ENCODE measurements around the gene SLC37A2. TPM values are rescaled to one million over a fixed set of nuclear protein-coding genes. Genes with fewer than 3 reads are reported as not detected.

The SLC37A2 gene
- total RNA-seq, 1 experiment from 2014 or later, result 10.2 TPM

DNA sequence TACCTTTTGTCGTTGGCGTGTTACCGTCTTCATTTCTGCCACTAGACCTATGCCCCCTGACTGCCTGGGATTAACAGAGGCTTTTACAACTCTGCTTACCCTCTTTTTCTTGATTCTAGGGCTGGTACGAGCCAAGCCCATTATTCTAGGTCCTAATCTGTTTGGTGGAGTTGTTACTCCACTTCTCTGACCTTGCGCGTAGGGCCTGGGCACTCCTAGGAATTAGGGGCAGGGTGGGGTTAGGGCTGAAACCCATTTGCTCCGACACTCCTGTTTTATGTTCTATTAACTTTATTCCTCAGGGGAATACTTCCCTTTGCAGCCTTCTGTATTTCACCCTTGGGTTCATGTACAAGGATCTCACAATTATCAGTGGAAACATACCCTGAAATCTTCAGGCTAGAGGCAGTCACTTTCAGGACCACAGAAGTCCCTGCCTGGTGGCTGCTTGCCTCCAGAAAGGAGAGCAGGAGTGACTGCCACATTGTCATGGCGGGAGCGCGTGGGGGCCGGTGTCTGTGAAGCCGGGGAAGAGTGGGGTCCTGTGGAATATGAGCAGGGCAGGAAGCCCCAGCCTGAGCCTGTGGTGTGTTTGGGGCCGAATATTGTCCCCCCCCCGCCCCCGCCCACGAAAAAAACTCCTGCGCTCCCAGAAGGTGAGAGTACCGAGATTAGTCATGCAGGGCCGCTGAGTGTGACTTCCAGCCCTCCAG lies 731 bp upstream of the SLC37A2 start:
- Histone ChIP-seq H3K4me1 (ENCODE audit: insufficient read depth, low read length) (peaks cover 12% of the 10 kb centered on the region; the same call in 1 of the 2 replicates), H3K9me2 (replicated peaks; ENCODE audit: low read length) (no peaks in the 10 kb centered on the region), H3F3A (ENCODE audit: low read length, unreplicated experiment) (no peaks in the 10 kb centered on the region), H3K27me3 (ENCODE audit: low read length) (no peaks in the 10 kb centered on the region), H3K9me3 (ENCODE audit: low read length) (no peaks in the 10 kb centered on the region), H3K27ac (ENCODE audit: low read length) (peak overlapping the region; percentile 31; the same call in 1 of the 2 replicates), H2AFZ (ENCODE audit: low read length) (peak overlapping the region; percentile 99), H4K20me1 (ENCODE audit: low read length) (no peaks in the 10 kb centered on the region), H3K79me2 (ENCODE audit: low read length) (no peaks in the 10 kb centered on the region), H3K36me3 (ENCODE audit: low read depth, low read length) (no peaks in the 10 kb centered on the region), H3K9ac (ENCODE audit: low read length) (peak overlapping the region; percentile 63), H3K4me3 (ENCODE audit: low read length) (peak overlapping the region; percentile 87), H3K4me2 (ENCODE audit: low read length) (peak overlapping the region; percentile 100)
- peak; percentile 23; the same call in 1 of the 2 replicates for ATAC-seq
- intact Hi-C loops (cut with micrococcal nuclease), result loop anchor here (2.0 to 5.0 kb wide), 3 partner anchors 42 to 90 kb away; partner anchors contain the start of gene TMEM218
- DNase-seq, result no peak
- no peak for TF ChIP-seq EZH2phosphoT487 (IDR thresholded peaks at IDR 0.05; ENCODE audit: borderline replicate concordance, low read length)
- TF ChIP-seq, protein P1, sequence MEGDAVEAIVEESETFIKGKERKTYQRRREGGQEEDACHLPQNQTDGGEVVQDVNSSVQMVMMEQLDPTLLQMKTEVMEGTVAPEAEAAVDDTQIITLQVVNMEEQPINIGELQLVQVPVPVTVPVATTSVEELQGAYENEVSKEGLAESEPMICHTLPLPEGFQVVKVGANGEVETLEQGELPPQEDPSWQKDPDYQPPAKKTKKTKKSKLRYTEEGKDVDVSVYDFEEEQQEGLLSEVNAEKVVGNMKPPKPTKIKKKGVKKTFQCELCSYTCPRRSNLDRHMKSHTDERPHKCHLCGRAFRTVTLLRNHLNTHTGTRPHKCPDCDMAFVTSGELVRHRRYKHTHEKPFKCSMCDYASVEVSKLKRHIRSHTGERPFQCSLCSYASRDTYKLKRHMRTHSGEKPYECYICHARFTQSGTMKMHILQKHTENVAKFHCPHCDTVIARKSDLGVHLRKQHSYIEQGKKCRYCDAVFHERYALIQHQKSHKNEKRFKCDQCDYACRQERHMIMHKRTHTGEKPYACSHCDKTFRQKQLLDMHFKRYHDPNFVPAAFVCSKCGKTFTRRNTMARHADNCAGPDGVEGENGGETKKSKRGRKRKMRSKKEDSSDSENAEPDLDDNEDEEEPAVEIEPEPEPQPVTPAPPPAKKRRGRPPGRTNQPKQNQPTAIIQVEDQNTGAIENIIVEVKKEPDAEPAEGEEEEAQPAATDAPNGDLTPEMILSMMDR (conservative IDR thresholded peaks at IDR 0.05; ENCODE audit: low read depth, low read length), result no peak
- no peak for TF ChIP-seq EZH2 (IDR thresholded peaks at IDR 0.05; ENCODE audit: low read length, unreplicated experiment)
- CTCF ChIA-PET, result no interaction called here
- BruUV-seq (replicated peaks), result TSS peak; percentile 77
- POLR2A ChIA-PET (ENCODE audit: unreplicated experiment), result interaction anchor here (0.6 kb wide), 1 partner anchor 46 kb away, joined by 18 read pairs; no protein-coding TSS in a partner anchor

DNA sequence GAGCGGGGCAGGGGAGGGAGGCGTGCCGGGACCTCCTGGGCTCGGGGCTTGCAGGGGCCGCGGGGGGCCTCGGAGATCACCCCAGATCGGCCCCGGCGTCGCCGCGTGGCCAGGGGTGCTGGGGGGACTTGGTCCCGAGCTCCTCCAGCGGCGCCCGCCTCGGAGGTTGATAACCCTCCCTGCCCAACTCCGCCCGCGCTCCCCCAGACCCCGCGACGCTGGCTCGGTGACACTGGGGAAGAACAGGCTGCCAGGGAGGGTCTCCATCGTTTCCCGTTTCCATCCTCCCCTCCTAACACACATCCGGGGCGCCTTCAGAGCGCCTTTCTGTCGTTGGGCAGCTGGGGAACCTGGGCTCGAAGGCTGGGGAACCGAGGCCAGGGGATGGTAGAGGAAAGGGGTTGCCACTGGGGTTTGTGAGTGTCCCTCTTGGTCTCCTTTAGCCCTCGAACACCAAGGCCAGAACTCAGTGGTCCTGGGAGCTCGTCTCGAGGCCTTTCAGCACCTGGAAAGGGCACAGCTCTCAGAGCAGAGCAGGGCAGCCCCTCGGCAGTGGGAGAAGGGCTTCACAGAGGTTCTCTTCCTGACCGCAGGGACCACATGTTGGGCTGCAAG lies 431 bp downstream of the SLC37A2 start:
- Histone ChIP-seq H3F3A (ENCODE audit: low read length, unreplicated experiment) (no peaks in the 10 kb centered on the region), H4K20me1 (ENCODE audit: low read length) (no peaks in the 10 kb centered on the region), H3K4me1 (ENCODE audit: insufficient read depth, low read length) (peaks cover 12% of the 10 kb centered on the region; the same call in 1 of the 2 replicates), H3K27ac (ENCODE audit: low read length) (no peak overlapping the region), H3K9ac (ENCODE audit: low read length) (peak overlapping the region; percentile 63), H3K4me2 (ENCODE audit: low read length) (peak overlapping the region; percentile 100), H3K9me2 (replicated peaks; ENCODE audit: low read length) (no peaks in the 10 kb centered on the region), H3K27me3 (ENCODE audit: low read length) (no peaks in the 10 kb centered on the region), H2AFZ (ENCODE audit: low read length) (peak overlapping the region; percentile 99), H3K79me2 (ENCODE audit: low read length) (no peaks in the 10 kb centered on the region), H3K4me3 (ENCODE audit: low read length) (peak overlapping the region; percentile 87), H3K36me3 (ENCODE audit: low read depth, low read length) (no peaks in the 10 kb centered on the region), H3K9me3 (ENCODE audit: low read length) (no peaks in the 10 kb centered on the region)
- ATAC-seq (peak; percentile 7), DNase-seq (no peak)
- intact Hi-C loops (cut with micrococcal nuclease), result loop anchor here (2.0 to 5.0 kb wide), 3 partner anchors 43 to 91 kb away; partner anchors contain the start of gene TMEM218
- POLR2A ChIA-PET (ENCODE audit: unreplicated experiment), result interaction anchor here (0.6 to 0.7 kb wide), 2 partner anchors 413 to 1945 kb away, joined by 4 read pairs; no protein-coding TSS in a partner anchor
- TSS peak; percentile 42 for BruUV-seq (replicated peaks)
- TF ChIP-seq EZH2 (IDR thresholded peaks at IDR 0.05; ENCODE audit: low read length, unreplicated experiment) (no peak), EZH2phosphoT487 (IDR thresholded peaks at IDR 0.05; ENCODE audit: borderline replicate concordance, low read length) (no peak)
- TF ChIP-seq, protein P1 (conservative IDR thresholded peaks at IDR 0.05; ENCODE audit: low read depth, low read length), result no peak
- CTCF ChIA-PET, result no interaction called here

Measured in PC-3 (cell line).